BLaER1 (cell line): ENCODE results near the gene LENEP.
"Not testable (repeated sequence)": the region's sequence is repeated elsewhere in the genome, so short reads cannot be mapped to it uniquely, and the experiment has no call there.

Source experiments
- H3K27ac ChIP-seq: shearing (Covaris generic); formaldehyde crosslinking; 2 replicates; pipeline ENCODE4 v1.8.1; 2022
- H3K27me3 ChIP-seq: shearing (Covaris generic); formaldehyde crosslinking; 2 replicates; pipeline ENCODE4 v1.8.1; 2022
- H3K36me3 ChIP-seq: shearing (Covaris generic); formaldehyde crosslinking; 2 replicates; pipeline ENCODE4 v1.8.1; 2022
- H3K4me1 ChIP-seq: shearing (Covaris generic); formaldehyde crosslinking; 2 replicates; pipeline ENCODE4 v1.8.1; 2022
- H3K4me2 ChIP-seq: shearing (Covaris generic); formaldehyde crosslinking; 2 replicates; pipeline ENCODE4 v1.8.1; 2022
- H3K4me3 ChIP-seq: shearing (Covaris generic); formaldehyde crosslinking; 2 replicates; pipeline ENCODE4 v1.8.1; 2022
- H3K9ac ChIP-seq: shearing (Covaris generic); formaldehyde crosslinking; 2 replicates; pipeline ENCODE4 v1.8.1; 2022
- H3K9me3 ChIP-seq: shearing (Covaris generic); formaldehyde crosslinking; 2 replicates; pipeline ENCODE4 v1.8.1; 2022
- H4K20me1 ChIP-seq: shearing (Covaris generic); formaldehyde crosslinking; 2 replicates; pipeline ENCODE4 v1.8.1; 2022
- Cebpa-rat ChIP-seq: shearing (Covaris generic); IDR thresholded peaks from 2 replicates; pipeline ENCODE4 v1.8.1; 2022

LENEP gene

DNA sequence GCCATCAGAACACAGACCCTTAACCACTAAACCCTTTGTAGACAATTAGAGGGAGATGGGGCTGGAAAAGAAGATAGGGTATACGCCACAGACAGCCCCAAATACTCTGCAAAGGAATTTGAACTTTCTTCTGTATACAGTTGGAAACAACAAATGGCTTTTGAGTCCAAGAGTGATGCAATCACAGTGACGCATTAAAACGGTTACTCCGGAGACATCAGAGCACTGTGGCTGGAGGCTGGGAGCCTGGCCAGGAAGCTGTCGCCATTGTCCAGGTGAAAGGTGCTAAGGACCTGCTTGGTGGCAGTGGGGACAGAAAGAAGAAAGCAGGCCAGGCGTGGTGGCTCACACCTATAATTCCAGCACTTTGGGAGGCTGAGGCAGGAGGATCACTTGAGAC is 6.1 kb upstream of the LENEP start:
- Histone ChIP-seq H3K4me2 (no peak overlapping the region), H3K36me3 (peaks cover 71% of the 10 kb centered on the region)

GRCh38 chr1:154988058-154988954 is 5.1 kb upstream of the LENEP start:
- H3K27me3 ChIP-seq, result no peaks in the 10 kb centered on the region
- H4K20me1 ChIP-seq, result peaks cover 42% of the 10 kb centered on the region
- no peak overlapping the region for H3K27ac ChIP-seq
- TF ChIP-seq Cebpa-rat, result no peak
- H3K4me3 ChIP-seq, result no peak overlapping the region
- peak overlapping the region; percentile 41; the same call in 1 of the 2 replicates for H3K9ac ChIP-seq
- peaks cover 47% of the 10 kb centered on the region for H3K4me1 ChIP-seq
- H3K4me2 ChIP-seq, result no peak overlapping the region; the same call in 1 of the 2 replicates
- peaks cover 79% of the 10 kb centered on the region for H3K36me3 ChIP-seq
- H3K9me3 ChIP-seq, result no peaks in the 10 kb centered on the region

More for the DNA sequence above, 6.1 kb upstream of the LENEP start:
- Histone ChIP-seq H3K4me3 (no peak overlapping the region), H3K4me1 (peaks cover 42% of the 10 kb centered on the region), H3K27me3 (no peaks in the 10 kb centered on the region), H3K27ac (no peak overlapping the region), H3K9ac (no peak overlapping the region), H3K9me3 (no peaks in the 10 kb centered on the region), H4K20me1 (peaks cover 42% of the 10 kb centered on the region)
- TF ChIP-seq Cebpa-rat, result no peak

GRCh38 chr1:154989195-154989860 is 4.1 kb upstream of the LENEP start:
- H3K9ac ChIP-seq, result peak overlapping the region; percentile 41; the same call in 1 of the 2 replicates
- H3K4me1 ChIP-seq, result peaks cover 50% of the 10 kb centered on the region
- peaks cover 84% of the 10 kb centered on the region for H3K36me3 ChIP-seq
- H3K27ac ChIP-seq, result no peak overlapping the region
- no peak overlapping the region for H3K4me3 ChIP-seq
- no peaks in the 10 kb centered on the region for H3K9me3 ChIP-seq
- H3K27me3 ChIP-seq, result no peaks in the 10 kb centered on the region
- H3K4me2 ChIP-seq, result no peak overlapping the region
- H4K20me1 ChIP-seq, result peaks cover 38% of the 10 kb centered on the region
- TF ChIP-seq Cebpa-rat, result no peak

- H3K27me3 ChIP-seq, result no peaks in the 10 kb centered on the region
- H3K4me2 ChIP-seq, result no peak overlapping the region
- peaks cover 38% of the 10 kb centered on the region for H4K20me1 ChIP-seq
- peaks cover 50% of the 10 kb centered on the region for H3K4me1 ChIP-seq
- no peaks in the 10 kb centered on the region for H3K9me3 ChIP-seq
- H3K9ac ChIP-seq, result no peak overlapping the region
- no peak overlapping the region for H3K27ac ChIP-seq
- peaks cover 80% of the 10 kb centered on the region for H3K36me3 ChIP-seq
- no peak for TF ChIP-seq Cebpa-rat
- H3K4me3 ChIP-seq, result no peak overlapping the region
These were observed 3.1 kb upstream of the LENEP start for GRCh38 chr1:154990276-154990675.

DNA sequence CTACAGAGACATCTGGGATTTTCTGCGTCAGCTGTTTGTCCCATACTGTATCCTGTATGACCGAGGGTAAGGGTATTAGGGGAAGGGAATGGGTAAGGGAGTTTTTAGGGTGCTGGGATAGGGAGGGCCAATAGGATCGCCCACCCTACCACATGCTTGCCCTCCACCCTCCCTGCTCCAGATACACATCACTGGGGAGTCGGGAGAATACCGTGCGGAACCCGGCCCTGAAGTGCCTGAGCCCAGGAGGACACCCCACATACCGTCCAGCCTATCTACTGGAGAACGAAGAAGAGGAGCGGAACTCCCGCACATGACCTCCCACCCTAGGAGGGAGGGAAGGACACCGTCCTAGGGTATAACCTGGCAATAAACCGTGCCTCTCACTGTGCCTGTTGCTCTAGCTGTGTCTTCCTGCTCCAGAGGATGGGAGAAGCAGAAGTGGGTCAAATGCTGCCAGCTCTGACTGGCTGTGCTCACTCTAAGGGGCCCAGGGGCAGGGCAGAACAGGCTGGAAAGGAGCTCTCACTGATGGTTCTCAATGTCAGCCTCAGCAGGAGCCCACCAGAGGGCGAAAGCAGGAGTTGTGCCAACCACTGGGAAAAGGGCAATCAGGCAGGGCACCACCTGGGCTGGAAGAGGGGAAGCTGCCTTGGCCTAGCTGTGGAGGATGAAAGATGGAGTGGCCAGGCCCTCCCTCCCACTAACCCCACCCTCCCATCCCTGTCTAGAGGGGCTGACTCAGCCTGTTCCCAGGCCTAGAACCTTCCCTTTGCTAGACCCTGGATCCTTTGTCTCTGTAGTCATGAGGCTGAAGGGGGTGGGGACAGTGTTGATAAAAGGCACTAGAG is 440 bp upstream of the LENEP start:
- Histone ChIP-seq H3K36me3 (peaks cover 55% of the 10 kb centered on the region), H3K9ac (no peak overlapping the region), H3K4me1 (peaks cover 66% of the 10 kb centered on the region), H4K20me1 (peaks cover 26% of the 10 kb centered on the region), H3K4me3 (no peak overlapping the region), H3K4me2 (peak overlapping the region; percentile 51), H3K27ac (peak overlapping the region; percentile 41; the same call in 1 of the 2 replicates), H3K27me3 (no peaks in the 10 kb centered on the region), H3K9me3 (no peaks in the 10 kb centered on the region)
- TF ChIP-seq Cebpa-rat, result no peak

DNA sequence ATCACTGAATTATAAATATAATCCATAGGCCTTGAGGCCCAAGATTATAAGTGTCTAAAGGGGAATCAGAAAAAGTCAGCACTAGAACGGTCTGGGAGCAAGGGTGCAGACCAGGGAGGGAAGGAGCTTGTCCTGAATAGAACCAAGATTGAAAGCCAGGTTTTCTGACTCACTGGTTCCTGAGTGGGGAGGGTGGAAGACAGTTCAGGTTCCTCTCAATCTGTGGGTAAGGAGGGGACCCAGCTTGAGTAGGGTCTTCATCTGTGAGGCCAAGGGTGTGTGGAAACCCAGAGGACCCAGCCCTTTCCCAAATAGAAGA is 842 bp downstream of the LENEP start:
- peak overlapping the region; percentile 42; the same call in 1 of the 2 replicates for H3K27ac ChIP-seq
- peak overlapping the region; percentile 51 for H3K4me2 ChIP-seq
- TF ChIP-seq Cebpa-rat, result no peak
- H3K4me3 ChIP-seq, result no peak overlapping the region
- H3K9ac ChIP-seq, result 0 out of 2 replicates have a peak overlapping the region, but pooled peaks have one; percentile 12
- no peaks in the 10 kb centered on the region for H3K9me3 ChIP-seq
- no peaks in the 10 kb centered on the region for H3K27me3 ChIP-seq
- H4K20me1 ChIP-seq, result peaks cover 13% of the 10 kb centered on the region
- H3K36me3 ChIP-seq, result peaks cover 42% of the 10 kb centered on the region
- peaks cover 67% of the 10 kb centered on the region for H3K4me1 ChIP-seq

GRCh38 chr1:154994591-154994990 is 1.2 kb downstream of the LENEP start:
- no peak overlapping the region for H3K4me3 ChIP-seq
- H3K9me3 ChIP-seq, result no peaks in the 10 kb centered on the region
- peaks cover 9% of the 10 kb centered on the region for H4K20me1 ChIP-seq
- peak overlapping the region; percentile 51 for H3K4me2 ChIP-seq
- H3K36me3 ChIP-seq, result peaks cover 39% of the 10 kb centered on the region
- peaks cover 65% of the 10 kb centered on the region for H3K4me1 ChIP-seq
- H3K27ac ChIP-seq, result peak overlapping the region; percentile 42; the same call in 1 of the 2 replicates
- H3K27me3 ChIP-seq, result no peaks in the 10 kb centered on the region
- no peak for TF ChIP-seq Cebpa-rat
- H3K9ac ChIP-seq, result 0 out of 2 replicates have a peak overlapping the region, but pooled peaks have one; percentile 12

DNA sequence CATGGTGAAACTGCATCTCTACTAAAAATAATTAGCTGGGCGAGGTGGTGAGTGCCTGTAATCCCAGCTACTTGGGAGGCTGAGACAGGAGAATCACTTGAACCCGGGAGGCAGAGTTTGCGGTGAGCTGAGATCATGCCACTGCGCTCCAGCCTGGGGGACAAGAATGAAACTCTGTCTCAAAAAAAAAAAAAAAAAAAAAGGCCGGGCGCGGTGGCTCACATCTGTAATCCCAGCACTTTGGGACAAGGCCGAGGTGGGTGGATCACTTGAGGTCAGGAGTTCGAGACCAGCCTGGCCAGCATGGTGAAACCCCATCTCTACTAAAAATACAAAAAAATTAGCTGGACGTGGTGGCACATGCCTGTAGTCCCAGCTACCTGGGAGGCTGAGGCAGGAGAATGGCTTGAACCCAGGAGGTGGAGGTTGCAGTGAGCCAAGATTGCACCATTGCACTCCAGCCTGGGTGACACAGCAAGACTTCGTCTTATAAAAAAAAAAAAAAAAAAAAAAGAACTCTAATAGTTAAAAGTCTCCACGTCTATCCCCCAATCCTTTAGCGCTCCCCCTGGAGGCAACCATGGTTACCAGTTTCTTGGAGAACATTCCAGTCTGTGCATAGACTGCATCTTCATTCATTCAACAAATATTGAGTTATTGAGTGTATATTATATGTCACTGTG is 2.1 kb downstream of the LENEP start:
- H4K20me1 ChIP-seq, H3K9ac ChIP-seq, H3K4me3 ChIP-seq, H3K27me3 ChIP-seq, H3K9me3 ChIP-seq, H3K27ac ChIP-seq: not testable (repeated sequence)
- peak overlapping the region; percentile 51; the same call in 1 of the 2 replicates for H3K4me2 ChIP-seq
- peaks cover 30% of the 10 kb centered on the region for H3K36me3 ChIP-seq
- peaks cover 66% of the 10 kb centered on the region for H3K4me1 ChIP-seq
